Kidney (tissue), 14 donors: Measurements from ENCODE around the gene KIF2A. TPM values are rescaled to one million over a fixed set of nuclear protein-coding genes. Genes with fewer than 3 reads are reported as not detected.

Source experiments
- DNase-seq, 5 donors: peaks; one replicate each; pipeline ENCODE4 v3.0.0-alpha.2; 2013 to 2020
- FAIRE-seq: peaks from 2 replicates; lab custom pipeline; 2012; peaks lifted over from hg19 to GRCh38; lab: Jason Lieb, UNC
- H3K27ac ChIP-seq, 2 donors: one replicate each; pipeline ENCODE4 v1.7.0; 2013; ENCODE audit warnings: low read depth in 2 of 2, low read length in 2 of 2, inconsistent platforms in 1 of 2
- H3K27me3 ChIP-seq: one replicate; pipeline ENCODE4 v1.7.1; 2013; ENCODE audit warnings: low read length, inconsistent platforms; ENCODE audit not compliant: control insufficient read depth, insufficient read depth
- H3K36me3 ChIP-seq, 3 donors: one replicate each; pipeline versions ENCODE4 v1.7.0 to v1.7.1; 2013; ENCODE audit warnings: low read length in 3 of 3, control low read depth in 1 of 3, inconsistent platforms in 1 of 3; ENCODE audit not compliant: insufficient read depth in 3 of 3, control insufficient read depth in 2 of 3
- H3K4me1 ChIP-seq, 3 donors: one replicate each; pipeline versions ENCODE4 v1.7.0 to v1.7.1; 2013; ENCODE audit warnings: low read length in 3 of 3, inconsistent platforms in 1 of 3, low read depth in 1 of 3; ENCODE audit not compliant: control insufficient read depth in 2 of 3, insufficient read depth in 2 of 3
- H3K4me3 ChIP-seq, 3 donors: one replicate each; pipeline versions ENCODE4 v1.7.0 to v1.8.1; 2013; ENCODE audit warnings: low read length in 3 of 3, control low read depth in 1 of 3, inconsistent platforms in 1 of 3
- H3K9ac ChIP-seq, 3 donors: one replicate each; pipeline versions ENCODE4 v1.7.0 to v1.7.1; 2013; ENCODE audit warnings: low read length in 3 of 3, control low read depth in 1 of 3, inconsistent platforms in 1 of 3
- H3K9me3 ChIP-seq, 3 donors: one replicate each; pipeline versions ENCODE4 v1.7.0 to v1.7.1; 2013; ENCODE audit warnings: low read length in 3 of 3, control low read depth in 1 of 3, inconsistent platforms in 1 of 3; ENCODE audit not compliant: control insufficient read depth in 2 of 3, insufficient read depth in 1 of 3
- intact Hi-C: fragments of 100-400 bp; cut with DNase I; formaldehyde crosslinking; loops from one replicate; pipeline ENCODE4 v1.11.1; 2022
- polyA plus RNA-seq: library from polyadenylated mRNA; stranded (reverse); fragments of 350-450 nt; fragmentation: Illumina TruSeq; extraction: RNeasy Lipid Tissue Mini Kit (QIAGEN cat#74804); gene quantifications from one replicate; pipeline ENCODE4 v1.2.3, GENCODE V29; 2014; ENCODE audit warnings: low read depth, low replicate concordance; ENCODE audit not compliant: insufficient read depth
- total RNA-seq: library from RNA; stranded (reverse); fragmentation: NEBNext Ultra II Directional; extraction: Animal tissue kit (Norgen Biotek cat#: 25700); gene quantifications from one replicate; pipeline ENCODE4 v1.2.1, GENCODE V29; 2021
- TF ChIP-seq, protein P1 (sequence below): IDR thresholded peaks from 3 replicates; pipeline ENCODE4 v1.5.1; 2012; ENCODE audit warnings: mild to moderate bottlenecking, moderate library complexity, borderline replicate concordance; ENCODE audit not compliant: insufficient read depth; ENCODE audit errors: extremely low read depth
- donor health status: control.
- donor health status: control.
- donor health status: control.
- donor health status: control.
- donor health status: control.
- donor health status: DM: yes; HTN: yes; CAD: no.
- donor health status: Normal renal cell carcinoma (clear cell type).

The KIF2A gene
- total and polyA plus RNA-seq, 2 donors from 2014 or later = 4.6 to 32.4 TPM

DNA sequence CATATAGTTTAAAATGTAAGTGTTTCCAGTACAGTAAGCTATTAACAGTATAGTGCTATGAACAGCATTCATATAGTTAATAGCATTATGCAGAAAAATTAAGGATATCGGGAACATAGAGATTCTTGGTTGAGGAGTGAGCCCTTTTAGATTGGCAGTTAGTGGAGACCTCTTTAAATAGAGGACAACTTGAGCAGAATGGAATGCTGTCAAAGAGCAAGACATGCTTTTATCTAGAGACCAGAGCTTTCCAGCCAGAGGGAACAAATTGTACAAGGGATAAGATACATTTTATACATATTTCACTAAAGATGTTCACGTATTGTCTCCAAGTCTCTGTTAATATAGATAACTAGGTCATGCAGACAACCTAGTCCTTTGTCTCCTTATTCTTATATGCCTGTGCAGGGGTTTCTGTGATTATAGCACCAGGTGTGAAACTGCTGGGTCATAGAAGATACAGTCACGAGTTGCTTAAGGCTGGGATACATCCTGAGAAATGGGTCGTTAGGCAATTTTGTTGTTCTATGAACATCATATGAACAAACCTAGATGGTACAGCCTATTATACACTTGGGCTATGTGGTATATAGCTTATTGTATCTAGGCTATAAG lies 112.6 kb downstream of the KIF2A start:
- H3K9me3 ChIP-seq = no peaks in the 10 kb centered on the region
- peaks cover 0 to 2% (median 2%) of the 10 kb centered on the region in 3 donors for H3K4me1 ChIP-seq
- TF ChIP-seq, protein P1, sequence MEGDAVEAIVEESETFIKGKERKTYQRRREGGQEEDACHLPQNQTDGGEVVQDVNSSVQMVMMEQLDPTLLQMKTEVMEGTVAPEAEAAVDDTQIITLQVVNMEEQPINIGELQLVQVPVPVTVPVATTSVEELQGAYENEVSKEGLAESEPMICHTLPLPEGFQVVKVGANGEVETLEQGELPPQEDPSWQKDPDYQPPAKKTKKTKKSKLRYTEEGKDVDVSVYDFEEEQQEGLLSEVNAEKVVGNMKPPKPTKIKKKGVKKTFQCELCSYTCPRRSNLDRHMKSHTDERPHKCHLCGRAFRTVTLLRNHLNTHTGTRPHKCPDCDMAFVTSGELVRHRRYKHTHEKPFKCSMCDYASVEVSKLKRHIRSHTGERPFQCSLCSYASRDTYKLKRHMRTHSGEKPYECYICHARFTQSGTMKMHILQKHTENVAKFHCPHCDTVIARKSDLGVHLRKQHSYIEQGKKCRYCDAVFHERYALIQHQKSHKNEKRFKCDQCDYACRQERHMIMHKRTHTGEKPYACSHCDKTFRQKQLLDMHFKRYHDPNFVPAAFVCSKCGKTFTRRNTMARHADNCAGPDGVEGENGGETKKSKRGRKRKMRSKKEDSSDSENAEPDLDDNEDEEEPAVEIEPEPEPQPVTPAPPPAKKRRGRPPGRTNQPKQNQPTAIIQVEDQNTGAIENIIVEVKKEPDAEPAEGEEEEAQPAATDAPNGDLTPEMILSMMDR = no peak
- no peaks in the 10 kb centered on the region for H3K27me3 ChIP-seq
- H3K9ac ChIP-seq = no peak overlapping the region
- FAIRE-seq (no peak), DNase-seq (no peak)
- H3K4me3 ChIP-seq = no peak overlapping the region
- H3K36me3 ChIP-seq = peaks cover 0 to 4% (median 2%) of the 10 kb centered on the region in 3 donors
- intact Hi-C loops = no loop called here
- H3K27ac ChIP-seq = no peak overlapping the region

- H3K9me3 ChIP-seq = no peaks in the 10 kb centered on the region
- no peak overlapping the region for H3K27ac ChIP-seq
- H3K27me3 ChIP-seq = no peaks in the 10 kb centered on the region
- DNase-seq (no peak), FAIRE-seq (no peak)
- no peak overlapping the region for H3K4me3 ChIP-seq
- peaks cover 0 to 4% (median 2%) of the 10 kb centered on the region in 3 donors for H3K36me3 ChIP-seq
- H3K4me1 ChIP-seq = no peaks in the 10 kb centered on the region
- H3K9ac ChIP-seq = no peak overlapping the region
- intact Hi-C loops = no loop called here
- TF ChIP-seq, protein P1 = no peak
Observed at GRCh38 chr5:62419609-62420008, 113.6 kb downstream of the KIF2A start.

GRCh38 chr5:62421414-62421813 lies 115.4 kb downstream of the KIF2A start:
- H3K27ac ChIP-seq = no peak overlapping the region
- no peaks in the 10 kb centered on the region for H3K9me3 ChIP-seq
- peaks cover 0 to 4% (median 2%) of the 10 kb centered on the region in 3 donors for H3K36me3 ChIP-seq
- H3K27me3 ChIP-seq = no peaks in the 10 kb centered on the region
- FAIRE-seq (no peak), DNase-seq (no peak)
- H3K9ac ChIP-seq = no peak overlapping the region
- intact Hi-C loops = no loop called here
- H3K4me1 ChIP-seq = no peaks in the 10 kb centered on the region
- H3K4me3 ChIP-seq = no peak overlapping the region
- TF ChIP-seq, protein P1 = no peak
